ENCODE results near the gene PHKG2. TPM values are rescaled to one million over a fixed set of nuclear protein-coding genes. Genes with fewer than 3 reads are reported as not detected.

Gene PHKG2
- total RNA-seq, 2 donors from 2014 or later: 25.6 to 26.4 TPM

DNA sequence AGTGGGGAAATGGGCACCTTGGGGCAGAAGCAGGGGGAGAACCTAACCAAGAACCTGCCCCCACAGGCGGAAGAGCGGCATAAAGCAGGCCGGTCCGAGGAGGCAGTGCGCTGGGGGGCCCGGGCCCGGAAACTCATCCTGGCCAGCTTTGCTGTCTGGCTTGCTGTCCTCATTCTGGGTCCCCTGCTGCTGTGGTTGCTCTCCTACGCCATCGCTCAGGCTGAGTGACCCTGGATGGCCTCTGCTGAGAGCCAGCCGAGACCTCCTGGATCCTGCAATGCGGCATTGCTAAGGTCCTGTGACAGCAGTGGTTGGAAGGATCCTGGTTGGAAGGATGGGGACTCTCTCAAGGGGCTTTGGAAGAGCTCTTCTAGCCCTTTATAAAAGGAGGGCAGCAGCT, 4.5 kb upstream of the PHKG2 start:
- DNase-seq (ENCODE audit: low spot score): no peak
- H3K4me1 ChIP-seq (ENCODE audit: control insufficient read depth in 1 of 2, low read depth in 2 of 2): peaks cover 16 to 34% of the 10 kb centered on the region in 2 donors
- no peak overlapping the region for H3K27ac ChIP-seq
- no peak for ATAC-seq (ENCODE audit: insufficient number of reproducible peaks, low FRiP score, low read depth)
- no peak overlapping the region for H3K4me3 ChIP-seq
- H3K27me3 ChIP-seq (replicated peaks; ENCODE audit: insufficient read depth): no peaks in the 10 kb centered on the region
- peaks cover 9% of the 10 kb centered on the region for H3K36me3 ChIP-seq
- TF ChIP-seq, protein P1, sequence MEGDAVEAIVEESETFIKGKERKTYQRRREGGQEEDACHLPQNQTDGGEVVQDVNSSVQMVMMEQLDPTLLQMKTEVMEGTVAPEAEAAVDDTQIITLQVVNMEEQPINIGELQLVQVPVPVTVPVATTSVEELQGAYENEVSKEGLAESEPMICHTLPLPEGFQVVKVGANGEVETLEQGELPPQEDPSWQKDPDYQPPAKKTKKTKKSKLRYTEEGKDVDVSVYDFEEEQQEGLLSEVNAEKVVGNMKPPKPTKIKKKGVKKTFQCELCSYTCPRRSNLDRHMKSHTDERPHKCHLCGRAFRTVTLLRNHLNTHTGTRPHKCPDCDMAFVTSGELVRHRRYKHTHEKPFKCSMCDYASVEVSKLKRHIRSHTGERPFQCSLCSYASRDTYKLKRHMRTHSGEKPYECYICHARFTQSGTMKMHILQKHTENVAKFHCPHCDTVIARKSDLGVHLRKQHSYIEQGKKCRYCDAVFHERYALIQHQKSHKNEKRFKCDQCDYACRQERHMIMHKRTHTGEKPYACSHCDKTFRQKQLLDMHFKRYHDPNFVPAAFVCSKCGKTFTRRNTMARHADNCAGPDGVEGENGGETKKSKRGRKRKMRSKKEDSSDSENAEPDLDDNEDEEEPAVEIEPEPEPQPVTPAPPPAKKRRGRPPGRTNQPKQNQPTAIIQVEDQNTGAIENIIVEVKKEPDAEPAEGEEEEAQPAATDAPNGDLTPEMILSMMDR (IDR thresholded peaks at IDR 0.05): no peak
- H3K9me3 ChIP-seq: no peaks in the 10 kb centered on the region

DNA sequence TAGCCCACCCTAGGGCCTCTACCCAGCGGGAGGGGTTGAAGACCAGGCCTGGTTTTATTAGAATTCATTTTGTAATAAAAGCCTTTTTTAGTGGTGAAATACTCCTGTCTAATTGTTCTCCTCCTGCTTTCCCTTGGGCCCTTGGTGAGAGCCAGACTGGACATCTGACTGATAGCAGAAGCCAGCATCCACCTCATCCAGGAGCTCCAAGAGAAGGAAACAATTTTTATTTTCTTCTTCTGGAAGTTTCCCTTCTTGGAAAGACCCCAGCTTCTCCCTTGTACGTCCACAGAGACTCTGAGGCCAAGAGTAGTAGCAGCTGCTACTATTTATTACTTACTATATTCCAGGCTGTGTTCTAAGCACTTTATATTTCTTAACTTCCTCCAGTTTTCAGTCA, 4.0 kb upstream of the PHKG2 start:
- ATAC-seq (ENCODE audit: insufficient number of reproducible peaks, low FRiP score, low read depth): no peak
- H3K27ac ChIP-seq: no peak overlapping the region
- H3K36me3 ChIP-seq: peaks cover 4% of the 10 kb centered on the region

DNA sequence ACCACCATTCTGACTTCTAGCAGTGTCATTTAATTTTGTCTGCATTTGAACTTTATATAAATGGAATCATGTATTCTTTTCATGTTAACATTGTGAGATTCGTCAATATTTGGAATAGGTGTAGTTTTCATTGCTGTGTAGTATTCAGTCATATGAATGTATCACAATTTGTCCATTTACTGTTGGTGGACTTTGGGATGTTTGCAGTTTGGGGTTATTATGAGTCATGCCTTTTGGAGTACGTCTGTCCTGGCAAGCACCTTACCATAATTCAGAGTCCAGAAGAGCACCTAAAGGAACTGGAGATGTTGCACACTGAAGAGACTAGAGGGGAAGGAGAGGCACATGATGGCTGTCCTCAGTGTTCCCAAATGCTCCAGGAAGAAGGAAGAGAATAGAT, 3.1 kb upstream of the PHKG2 start:
- Histone ChIP-seq H3K27me3 (replicated peaks; ENCODE audit: insufficient read depth) (no peaks in the 10 kb centered on the region), H3K27ac (no peak overlapping the region), H3K4me1 (ENCODE audit: control insufficient read depth in 1 of 2, low read depth in 2 of 2) (peaks cover 15 to 36% of the 10 kb centered on the region in 2 donors), H3K4me3 (no peak overlapping the region), H3K9me3 (no peaks in the 10 kb centered on the region), H3K36me3 (no peaks in the 10 kb centered on the region)
- no peak for DNase-seq (ENCODE audit: low spot score)
- no peak for ATAC-seq (ENCODE audit: insufficient number of reproducible peaks, low FRiP score, low read depth)
- TF ChIP-seq, protein P1 (IDR thresholded peaks at IDR 0.05): no peak

More for the DNA sequence above, 4.0 kb upstream of the PHKG2 start:
- no peak for DNase-seq (ENCODE audit: low spot score)
- Histone ChIP-seq H3K4me1 (ENCODE audit: control insufficient read depth in 1 of 2, low read depth in 2 of 2) (peaks cover 16 to 35% of the 10 kb centered on the region in 2 donors), H3K9me3 (no peaks in the 10 kb centered on the region), H3K27me3 (replicated peaks; ENCODE audit: insufficient read depth) (no peaks in the 10 kb centered on the region), H3K4me3 (no peak overlapping the region)
- TF ChIP-seq, protein P1 (IDR thresholded peaks at IDR 0.05): no peak

DNA sequence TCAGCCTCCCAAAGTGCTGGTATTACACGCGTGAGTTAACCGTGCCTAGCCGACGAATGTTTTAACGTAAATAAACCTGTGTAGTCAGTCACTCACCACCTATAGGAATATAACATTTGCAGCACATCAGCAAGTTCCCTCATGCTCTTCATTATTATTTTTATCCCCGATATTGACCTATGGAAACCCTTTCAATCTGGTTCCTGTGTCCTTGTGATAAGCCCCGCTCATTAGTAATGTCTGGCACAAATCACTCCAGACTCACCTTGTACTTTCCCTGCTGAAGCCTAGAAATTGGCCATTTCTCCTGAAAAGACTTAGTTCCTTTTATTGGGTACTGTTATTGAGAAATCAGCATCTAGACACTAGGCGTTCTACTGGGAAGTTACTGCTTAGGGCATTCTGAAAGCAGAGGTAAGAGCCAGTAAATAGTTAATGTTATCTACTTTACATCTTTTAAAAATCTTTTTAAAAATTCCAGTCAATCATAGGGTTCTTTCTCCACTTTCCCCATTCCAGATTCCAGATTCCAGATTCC, 1.5 kb upstream of the PHKG2 start:
- TF ChIP-seq, protein P1 (IDR thresholded peaks at IDR 0.05): no peak
- no peak for ATAC-seq (ENCODE audit: insufficient number of reproducible peaks, low FRiP score, low read depth)

DNA sequence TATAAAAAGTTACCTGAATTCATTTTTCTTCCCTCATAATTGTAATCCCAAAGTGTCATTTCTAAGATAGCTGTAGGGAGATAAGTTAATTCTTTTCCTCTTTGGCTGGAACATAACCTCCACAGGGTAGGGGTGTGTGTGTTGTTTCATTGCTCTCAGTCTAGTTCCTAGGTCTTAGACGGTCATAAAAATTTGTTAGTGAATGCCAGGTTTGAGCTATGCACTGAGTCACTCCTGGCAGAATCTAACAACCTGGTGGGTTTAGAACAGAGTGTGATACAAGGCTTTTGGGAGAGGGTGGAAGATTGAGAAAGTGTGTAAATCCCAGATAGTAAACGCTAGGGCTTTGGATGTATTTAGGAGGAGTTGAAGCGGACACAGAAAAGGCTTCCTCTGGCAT, 894 bp upstream of the PHKG2 start:
- peak overlapping the region; percentile 77 to 88 for H3K27ac ChIP-seq
- H3K9me3 ChIP-seq: no peaks in the 10 kb centered on the region
- H3K4me1 ChIP-seq (ENCODE audit: control insufficient read depth in 1 of 2, low read depth in 2 of 2): peaks cover 3 to 15% of the 10 kb centered on the region in 2 donors
- no peaks in the 10 kb centered on the region for H3K27me3 ChIP-seq (replicated peaks; ENCODE audit: insufficient read depth)
- ATAC-seq (ENCODE audit: insufficient number of reproducible peaks, low FRiP score, low read depth): no peak
- no peak for DNase-seq (ENCODE audit: low spot score)
- TF ChIP-seq, protein P1 (IDR thresholded peaks at IDR 0.05): no peak
- H3K4me3 ChIP-seq: peak overlapping the region; percentile 85
- H3K36me3 ChIP-seq: peaks cover 9% of the 10 kb centered on the region

More for the DNA sequence above, 1.5 kb upstream of the PHKG2 start:
- Histone ChIP-seq H3K27ac (peak overlapping the region in 1 of 2 donors; percentile 77), H3K36me3 (peaks cover 6% of the 10 kb centered on the region), H3K4me3 (no peak overlapping the region), H3K27me3 (replicated peaks; ENCODE audit: insufficient read depth) (no peaks in the 10 kb centered on the region), H3K4me1 (ENCODE audit: control insufficient read depth in 1 of 2, low read depth in 2 of 2) (peaks cover 4 to 20% of the 10 kb centered on the region in 2 donors), H3K9me3 (no peaks in the 10 kb centered on the region)
- DNase-seq (ENCODE audit: low spot score): no peak

All from thoracic aorta (tissue), 2 donors.